Activated CD8-positive, alpha-beta memory T cell treated with anti-CD3 and anti-CD28 coated beads, Interleukin-2, amount 10 ng/mL, durations not matched to agents 7 days and 5 days (primary cell): ENCODE measurements around the gene SLC39A11. TPM values are rescaled to one million over a fixed set of nuclear protein-coding genes. Genes with fewer than 3 reads are reported as not detected.

Experiments used
- ATAC-seq: fragments of 150-1000 bp; cut with Tn5 transposase; one replicate; pipeline ENCODE4 v1.10.0; 2021; ENCODE audit warnings: moderate library complexity
- CTCF ChIA-PET: fragments of 350-600 bp; sonication (Branson Sonifier 250); formaldehyde crosslinking; loops from one replicate; lab custom pipeline; 2021; ENCODE audit warnings: antibody characterized with exemption; lab: Charles Lee
- DNase-seq: peaks from one replicate; pipeline ENCODE4 v3.0.0-alpha.2; 2020
- H3K27ac Mint-ChIP-seq: one replicate; pipeline ENCODE4 v1.8.0; 2021; ENCODE audit warnings: mild to moderate bottlenecking, mixed read lengths
- H3K27me3 Mint-ChIP-seq: one replicate; pipeline ENCODE4 v1.8.0; 2021; ENCODE audit warnings: mixed read lengths
- H3K36me3 Mint-ChIP-seq: one replicate; pipeline ENCODE4 v1.8.0; 2021; ENCODE audit warnings: mild to moderate bottlenecking, mixed read lengths
- H3K4me1 Mint-ChIP-seq: one replicate; pipeline ENCODE4 v1.8.0; 2021; ENCODE audit warnings: mixed read lengths
- H3K4me3 Mint-ChIP-seq: one replicate; pipeline ENCODE4 v1.8.0; 2021; ENCODE audit warnings: mild to moderate bottlenecking, moderate library complexity, mixed read lengths
- H3K9me3 Mint-ChIP-seq: one replicate; pipeline ENCODE4 v1.8.0; 2022; ENCODE audit warnings: low read depth, mixed read lengths
- total RNA-seq, 2 experiments: library from RNA; stranded (reverse); gene quantifications; one replicate each; pipeline ENCODE4 v1.2.3, GENCODE V29; 2021

Gene SLC39A11
- total RNA-seq, 2 experiments from 2014 or later: 16.8 to 25.5 TPM

DNA sequence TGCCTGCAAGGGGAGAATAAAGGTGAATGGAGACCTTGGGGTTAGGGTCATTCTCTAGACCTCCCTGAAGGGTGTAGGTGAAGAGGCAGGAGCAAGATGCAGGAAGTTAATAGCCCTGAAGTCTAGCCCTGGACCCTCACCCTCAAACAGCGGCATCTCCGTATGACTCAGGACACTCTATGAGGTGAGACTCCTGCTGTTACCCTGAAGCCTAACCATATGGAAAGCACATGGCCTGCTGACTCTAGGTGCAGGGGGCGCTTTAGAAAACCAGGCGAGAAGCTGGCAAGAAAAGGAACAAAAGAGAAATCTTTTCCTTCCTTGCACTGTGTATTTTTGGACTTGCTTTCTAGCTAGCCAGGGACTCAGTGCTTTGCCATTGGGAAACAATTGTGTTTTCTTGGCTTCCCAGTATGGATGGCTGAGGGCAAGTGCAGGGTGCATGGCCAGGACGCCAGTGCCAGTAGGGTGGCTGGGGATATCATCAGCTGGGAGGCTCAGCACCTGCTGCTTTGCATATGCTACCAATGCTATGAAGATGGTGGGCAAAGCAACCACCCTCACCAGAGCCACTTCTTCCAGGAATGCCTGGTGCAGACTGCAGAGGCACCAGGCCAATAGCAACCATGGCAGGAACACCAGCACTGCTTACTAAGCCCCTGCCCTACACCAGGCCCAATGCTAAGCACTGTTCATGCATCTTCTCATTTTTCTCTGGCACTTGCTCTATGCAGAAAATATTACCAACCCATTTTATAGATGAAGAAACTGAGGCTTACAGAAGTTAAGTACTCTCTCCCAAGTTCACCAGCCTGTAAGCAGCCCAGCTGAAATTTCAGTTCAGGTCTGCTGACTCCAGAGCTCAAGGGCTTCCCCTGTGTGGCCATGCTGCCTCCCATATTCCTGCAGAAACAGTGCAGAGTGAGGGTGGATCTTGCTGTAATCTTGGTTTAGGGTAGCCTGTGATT is 425.1 kb downstream of the SLC39A11 start:
- no peak for ATAC-seq

DNA sequence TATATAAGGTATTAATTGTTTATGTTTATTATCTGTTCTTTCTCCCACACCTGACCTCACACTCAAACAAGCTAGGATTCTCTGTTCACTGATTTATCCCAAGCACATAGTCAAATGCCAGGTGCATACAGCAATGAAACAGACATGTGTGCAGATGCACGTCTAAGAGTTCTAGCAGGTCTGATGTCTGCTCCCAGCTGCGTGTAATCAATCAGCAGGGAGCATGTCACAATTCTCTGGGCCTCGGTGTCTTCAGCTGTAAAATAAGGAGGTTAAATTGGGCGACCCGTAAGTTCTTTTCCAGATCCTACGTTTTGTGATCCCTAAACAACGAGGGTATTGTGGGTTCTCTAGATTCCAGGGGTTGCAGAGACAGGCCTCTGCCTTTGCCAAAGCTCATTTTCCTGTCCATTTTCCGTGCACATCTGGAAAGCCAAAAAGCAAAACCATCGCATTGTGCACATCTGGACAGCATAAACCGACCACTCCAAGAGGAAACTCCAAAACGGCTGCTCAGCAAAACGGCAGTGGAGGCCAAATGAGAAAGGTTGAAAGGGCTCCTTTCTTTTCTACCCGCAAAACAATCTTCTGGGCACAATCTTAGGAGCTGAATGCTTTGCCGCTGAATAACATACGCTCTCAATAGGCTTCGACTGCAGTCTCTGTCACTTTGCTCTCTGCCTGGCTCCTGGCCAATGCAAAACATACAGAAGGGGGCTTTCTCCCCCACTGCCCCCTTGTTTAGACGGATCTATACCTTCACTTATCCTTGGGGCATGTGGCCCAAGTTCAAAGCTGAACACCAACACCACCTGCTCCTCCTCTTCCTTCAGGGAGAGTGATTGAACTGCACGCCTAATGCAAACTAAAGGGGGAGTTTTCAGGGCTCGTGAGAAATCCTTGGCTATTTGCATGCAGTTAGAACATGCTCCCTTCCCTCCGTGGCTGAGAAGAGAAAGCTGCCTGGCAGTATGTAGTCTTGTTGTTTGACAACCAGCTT is 426.3 kb downstream of the SLC39A11 start:
- no peaks in the 10 kb centered on the region for H3K27me3 Mint-ChIP-seq
- no peak overlapping the region for H3K4me3 Mint-ChIP-seq

More for the DNA sequence above, 425.1 kb downstream of the SLC39A11 start:
- CTCF ChIA-PET: interaction anchor here (1.6 kb wide), 1 partner anchor 58 kb away, joined by 4 read pairs; no protein-coding TSS in a partner anchor
- no peaks in the 10 kb centered on the region for H3K27me3 Mint-ChIP-seq
- H3K4me1 Mint-ChIP-seq: no peaks in the 10 kb centered on the region
- H3K27ac Mint-ChIP-seq: no peak overlapping the region
- no peak for DNase-seq
- H3K4me3 Mint-ChIP-seq: no peak overlapping the region
- H3K36me3 Mint-ChIP-seq: no peaks in the 10 kb centered on the region
- no peaks in the 10 kb centered on the region for H3K9me3 Mint-ChIP-seq

DNA sequence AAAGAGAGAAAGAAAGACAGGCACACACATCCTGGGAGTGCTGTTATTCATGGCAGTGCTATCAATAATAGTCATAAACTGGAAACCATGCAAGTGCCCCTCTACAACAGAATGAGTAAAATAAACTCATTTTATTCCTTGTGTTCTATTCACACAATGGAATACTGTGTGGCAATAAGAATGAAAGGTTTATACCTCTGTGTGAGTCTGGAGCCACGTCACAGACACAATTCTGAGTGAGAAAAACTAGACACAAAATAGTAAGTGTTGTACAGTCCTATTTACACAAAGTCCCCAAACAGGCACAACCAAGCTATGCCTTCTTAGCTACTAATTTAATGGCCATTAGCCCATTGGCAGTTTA is 429.7 kb downstream of the SLC39A11 start:
- Mint-ChIP-seq H3K27me3 (no peaks in the 10 kb centered on the region), H3K4me1 (no peaks in the 10 kb centered on the region), H3K4me3 (no peak overlapping the region), H3K27ac (no peak overlapping the region), H3K9me3 (no peaks in the 10 kb centered on the region), H3K36me3 (no peaks in the 10 kb centered on the region)
- CTCF ChIA-PET: no interaction called here
- DNase-seq: no peak
- ATAC-seq: no peak

More for the DNA sequence above, 426.3 kb downstream of the SLC39A11 start:
- Mint-ChIP-seq H3K36me3 (no peaks in the 10 kb centered on the region), H3K27ac (no peak overlapping the region), H3K9me3 (no peaks in the 10 kb centered on the region), H3K4me1 (no peaks in the 10 kb centered on the region)
- ATAC-seq (no peak), DNase-seq (no peak)
- CTCF ChIA-PET: no interaction called here

DNA sequence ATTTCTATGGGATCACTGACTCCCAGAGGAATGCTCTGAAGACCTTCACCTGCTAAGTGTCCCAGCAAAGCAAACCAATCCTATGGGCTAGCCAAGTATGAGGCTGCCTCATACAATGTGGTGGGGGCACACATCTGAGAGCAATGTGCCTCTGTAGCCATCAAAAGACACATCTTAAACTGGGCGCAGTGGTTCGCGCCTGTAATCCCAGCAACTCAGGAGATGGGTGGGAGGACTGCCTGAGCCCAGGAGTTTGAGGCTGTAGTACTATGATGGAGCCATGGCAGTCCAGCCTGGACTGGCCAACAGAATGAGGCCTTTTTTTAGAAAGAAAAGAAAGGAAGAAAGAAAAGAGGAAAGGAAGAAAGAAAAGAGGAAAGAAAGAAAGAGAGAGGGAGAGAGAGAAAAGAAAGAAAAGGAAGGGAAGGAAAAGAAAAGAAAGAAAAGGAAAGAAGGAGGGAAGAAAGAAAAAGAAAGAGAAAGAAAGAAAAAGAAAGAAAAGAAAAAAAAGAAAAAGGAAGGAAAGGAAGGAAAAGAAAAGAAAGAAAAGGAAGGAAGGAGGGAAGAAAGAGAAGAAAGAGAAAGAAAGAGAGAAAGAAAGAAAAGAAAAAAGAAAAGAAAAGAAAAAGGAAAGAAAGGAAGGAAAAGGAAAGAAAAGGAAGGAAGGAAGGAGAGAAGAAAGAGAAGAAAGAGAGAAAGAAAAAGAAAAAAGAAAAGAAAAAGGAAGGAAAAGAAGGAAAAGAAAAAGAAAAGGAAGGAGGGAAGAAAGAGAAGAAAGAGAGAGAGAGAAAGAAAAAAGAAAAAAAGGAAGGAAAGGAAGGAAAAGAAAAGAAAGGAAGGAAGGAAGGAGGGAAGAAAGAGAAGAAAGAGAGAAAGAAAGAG is 430.3 kb downstream of the SLC39A11 start:
- CTCF ChIA-PET: no interaction called here
- H3K9me3 Mint-ChIP-seq: no peaks in the 10 kb centered on the region

DNA sequence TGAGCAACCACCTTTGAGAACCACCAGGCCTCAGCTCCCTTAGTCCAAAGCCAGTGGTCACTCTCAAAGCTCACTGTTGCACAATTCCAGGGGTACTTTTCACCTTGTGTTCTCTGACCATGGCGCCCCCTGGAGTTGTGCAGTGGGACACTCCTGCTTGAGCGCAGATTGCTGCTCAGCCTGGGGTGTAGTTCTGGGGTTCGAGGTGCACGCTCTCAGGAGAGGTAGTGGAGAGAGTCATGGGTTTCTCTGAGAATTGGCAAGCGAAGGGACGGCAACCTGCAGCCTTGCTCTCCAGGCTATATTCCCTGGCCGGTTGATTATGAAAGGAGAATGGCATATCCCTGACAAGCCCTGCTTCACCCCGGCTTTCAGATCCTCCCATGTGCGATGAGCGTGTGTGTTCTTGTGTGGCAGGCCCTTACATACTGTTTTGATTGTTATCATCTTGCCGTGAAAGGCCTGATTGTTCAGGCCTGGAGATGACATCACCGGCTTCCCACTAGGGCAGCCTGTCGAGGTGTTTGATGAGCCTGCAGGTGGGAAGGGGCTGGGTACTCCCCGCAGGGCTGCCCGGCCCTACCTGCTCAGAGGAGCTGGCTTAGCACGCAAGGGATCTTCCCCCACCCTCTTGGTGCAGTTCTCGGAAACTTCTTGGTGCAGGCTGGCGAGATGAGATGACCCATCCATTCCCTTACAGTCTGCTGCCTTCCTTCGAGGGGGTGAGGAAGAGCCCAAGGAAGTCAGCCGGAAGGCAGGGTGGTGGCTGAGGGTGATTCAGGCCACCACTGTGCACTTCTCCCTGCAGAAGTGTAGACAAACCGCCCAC is 431.2 kb downstream of the SLC39A11 start:
- CTCF ChIA-PET: no interaction called here
- H3K27me3 Mint-ChIP-seq: no peaks in the 10 kb centered on the region

More for the DNA sequence above, 430.3 kb downstream of the SLC39A11 start:
- Mint-ChIP-seq H3K36me3 (no peaks in the 10 kb centered on the region), H3K4me1 (no peaks in the 10 kb centered on the region), H3K27me3 (no peaks in the 10 kb centered on the region), H3K4me3 (no peak overlapping the region), H3K27ac (no peak overlapping the region)
- ATAC-seq: no peak
- DNase-seq: no peak

DNA sequence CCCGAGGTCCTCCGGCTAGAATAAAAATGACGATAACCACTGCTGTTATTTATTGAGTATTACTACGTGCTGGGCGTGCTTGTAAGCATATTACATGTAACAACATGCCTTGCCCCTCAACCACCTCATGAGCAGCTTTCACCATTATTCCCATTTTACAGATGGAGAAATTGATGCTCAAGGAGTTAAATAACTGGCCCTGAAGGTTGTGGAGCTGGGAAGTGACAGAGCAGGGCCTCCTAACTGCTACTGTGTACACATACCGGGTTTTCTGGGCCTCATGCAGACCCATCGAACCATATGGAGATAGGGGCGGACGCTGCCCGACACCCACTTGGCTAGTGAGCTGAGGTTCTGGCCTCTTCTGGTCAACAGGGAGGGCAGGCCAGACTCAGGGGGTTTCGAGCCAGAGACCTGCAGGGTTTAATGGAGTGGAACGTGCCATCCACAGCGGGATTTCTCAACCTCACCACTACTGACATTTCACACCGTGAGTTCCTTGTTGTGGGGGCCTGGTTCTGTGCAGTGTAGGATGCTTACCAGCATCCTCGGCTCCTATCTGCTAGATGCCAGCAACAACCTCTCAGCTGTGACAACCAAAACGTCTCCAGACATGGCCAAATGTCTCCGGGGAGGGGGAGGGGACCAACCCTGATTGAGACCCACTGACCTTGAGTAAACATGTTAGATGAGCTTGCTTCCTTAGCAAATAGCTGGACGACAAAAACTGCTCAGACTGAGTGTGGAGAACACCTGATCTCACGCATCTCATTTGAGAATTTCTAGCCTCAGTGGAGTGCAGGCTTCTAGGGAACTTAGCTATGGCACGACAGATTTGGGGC is 432.0 kb downstream of the SLC39A11 start:
- Mint-ChIP-seq H3K9me3 (no peaks in the 10 kb centered on the region), H3K27ac (no peak overlapping the region), H3K4me3 (no peak overlapping the region), H3K36me3 (no peaks in the 10 kb centered on the region), H3K27me3 (no peaks in the 10 kb centered on the region), H3K4me1 (no peaks in the 10 kb centered on the region)
- ATAC-seq (no peak), DNase-seq (no peak)
- CTCF ChIA-PET: no interaction called here

More for the DNA sequence above, 431.2 kb downstream of the SLC39A11 start:
- no peaks in the 10 kb centered on the region for H3K9me3 Mint-ChIP-seq
- ATAC-seq: no peak
- H3K27ac Mint-ChIP-seq: no peak overlapping the region
- DNase-seq: no peak
- H3K36me3 Mint-ChIP-seq: no peaks in the 10 kb centered on the region
- H3K4me3 Mint-ChIP-seq: no peak overlapping the region
- no peaks in the 10 kb centered on the region for H3K4me1 Mint-ChIP-seq

DNA sequence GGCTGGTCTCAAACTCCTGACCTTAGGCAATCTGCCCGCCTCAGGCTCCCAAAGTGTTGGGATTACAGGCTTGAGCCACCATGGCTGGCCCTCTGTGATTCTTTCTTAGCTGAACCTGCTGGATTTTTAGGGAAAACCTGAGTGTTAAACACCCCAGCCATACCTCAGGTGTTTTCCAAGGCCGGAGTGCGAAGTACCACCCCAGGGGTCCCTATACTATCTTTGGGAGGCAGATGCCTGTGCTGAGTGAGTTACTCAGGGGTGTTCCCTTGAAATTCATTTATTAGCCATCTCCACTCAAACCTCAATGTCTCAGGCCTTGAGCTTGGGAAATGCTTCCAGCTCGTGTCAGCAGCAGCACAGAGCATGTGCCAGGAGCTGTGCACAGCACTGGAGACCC is 432.7 kb downstream of the SLC39A11 start:
- H3K4me3 Mint-ChIP-seq: no peak overlapping the region
- H3K36me3 Mint-ChIP-seq: no peaks in the 10 kb centered on the region

DNA sequence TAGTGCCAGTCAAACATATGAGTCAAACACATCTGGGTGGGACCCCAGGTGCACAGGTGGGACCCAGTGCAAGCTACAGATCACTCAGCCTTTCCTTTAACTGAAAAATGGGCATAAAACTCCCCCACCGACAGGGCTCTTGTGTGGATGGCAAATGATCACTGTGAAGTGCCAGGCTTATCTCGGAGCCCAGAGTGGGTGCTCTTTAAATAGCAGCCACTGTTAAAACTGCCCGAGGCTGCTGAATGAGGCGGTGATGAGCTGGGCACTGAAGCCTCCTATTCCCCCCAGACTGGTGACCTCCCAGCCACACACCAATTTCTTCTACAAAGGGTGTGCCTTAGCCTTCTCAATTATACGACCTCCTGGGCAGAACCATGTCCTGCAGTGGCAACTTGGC is 433.8 kb downstream of the SLC39A11 start:
- no peak overlapping the region for H3K4me3 Mint-ChIP-seq

More for the DNA sequence above, 432.7 kb downstream of the SLC39A11 start:
- ATAC-seq (no peak), DNase-seq (no peak)
- CTCF ChIA-PET: no interaction called here
- no peaks in the 10 kb centered on the region for H3K27me3 Mint-ChIP-seq
- no peaks in the 10 kb centered on the region for H3K9me3 Mint-ChIP-seq
- H3K27ac Mint-ChIP-seq: no peak overlapping the region
- no peaks in the 10 kb centered on the region for H3K4me1 Mint-ChIP-seq

DNA sequence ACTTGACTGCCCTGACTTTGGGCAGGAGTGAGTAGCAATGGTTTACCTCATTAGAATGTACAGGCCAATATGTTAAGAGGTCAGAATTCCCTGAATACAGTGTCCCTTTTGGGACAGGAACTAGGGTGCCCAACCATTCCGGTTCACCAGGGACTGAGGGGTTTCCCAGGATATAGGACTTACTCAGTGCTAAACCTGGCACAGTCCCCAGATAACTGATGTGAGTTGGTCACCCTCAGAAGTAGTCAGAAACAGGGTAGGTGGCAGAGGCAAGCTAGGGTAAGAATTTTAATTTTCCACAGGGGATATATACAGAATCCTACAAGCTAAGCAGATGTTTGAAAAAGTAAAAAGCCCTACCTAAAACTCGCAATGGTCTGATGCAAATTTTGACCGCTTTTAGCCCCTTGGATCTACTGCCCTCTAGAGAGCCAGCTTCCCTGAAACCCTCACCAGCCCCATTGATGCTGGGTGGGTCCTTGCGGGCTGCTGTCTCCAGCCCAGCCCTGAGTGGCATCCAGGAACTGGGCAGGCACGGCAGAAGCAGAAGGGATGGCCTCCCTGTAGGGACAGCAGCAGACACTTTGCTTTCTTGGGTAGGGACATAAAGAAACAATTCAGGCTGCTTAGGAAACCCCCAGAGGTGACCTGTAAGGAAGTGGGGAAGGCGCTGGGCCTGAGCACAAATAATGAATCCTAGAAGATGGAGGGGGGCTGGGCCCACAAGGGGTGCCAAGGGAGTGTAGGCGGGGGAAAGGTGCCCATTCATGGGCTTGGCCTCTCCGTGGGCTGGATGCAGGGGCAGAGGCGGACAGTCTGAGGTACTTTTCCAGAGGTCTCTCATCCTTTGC is 434.8 kb downstream of the SLC39A11 start:
- CTCF ChIA-PET: no interaction called here
- H3K27me3 Mint-ChIP-seq: no peaks in the 10 kb centered on the region
- H3K4me1 Mint-ChIP-seq: no peaks in the 10 kb centered on the region
- ATAC-seq: no peak
- H3K9me3 Mint-ChIP-seq: no peaks in the 10 kb centered on the region
- H3K36me3 Mint-ChIP-seq: no peaks in the 10 kb centered on the region
- no peak overlapping the region for H3K27ac Mint-ChIP-seq
- no peak for DNase-seq
- no peak overlapping the region for H3K4me3 Mint-ChIP-seq

More for the DNA sequence above, 433.8 kb downstream of the SLC39A11 start:
- Mint-ChIP-seq H3K4me1 (no peaks in the 10 kb centered on the region), H3K9me3 (no peaks in the 10 kb centered on the region), H3K36me3 (no peaks in the 10 kb centered on the region), H3K27me3 (no peaks in the 10 kb centered on the region), H3K27ac (no peak overlapping the region)
- DNase-seq (no peak), ATAC-seq (no peak)
- CTCF ChIA-PET: no interaction called here

DNA sequence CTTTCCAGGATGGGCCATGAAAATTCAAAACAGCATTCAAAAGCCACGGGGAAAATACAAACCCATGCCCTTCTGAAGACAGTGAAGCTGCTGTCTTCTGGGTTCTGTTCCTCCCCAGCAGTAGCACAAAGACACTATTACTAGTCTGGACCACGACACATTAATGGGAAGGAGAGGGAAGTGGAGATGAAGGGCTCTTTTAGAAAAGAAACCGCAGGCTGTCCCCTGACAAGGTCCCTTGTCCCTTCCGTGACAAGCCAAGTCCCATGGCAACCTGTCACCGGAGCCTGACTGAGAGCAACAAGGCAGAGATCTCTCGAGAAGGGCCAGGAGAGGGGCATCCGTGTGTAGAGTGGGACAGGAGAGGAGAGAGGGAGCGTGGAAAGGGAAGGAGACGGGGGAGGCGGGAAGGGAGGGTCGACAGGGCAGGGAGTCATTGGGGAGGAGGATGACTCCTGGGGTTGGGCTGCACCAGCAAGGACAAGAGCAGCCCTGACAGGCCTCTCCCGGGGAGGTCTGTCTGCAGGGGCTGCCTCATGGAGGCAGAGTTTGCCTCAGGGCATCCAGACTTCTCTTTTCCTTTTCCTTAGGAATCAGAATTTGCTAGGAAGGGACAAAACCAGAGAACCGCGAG is 436.2 kb downstream of the SLC39A11 start:
- Mint-ChIP-seq H3K4me1 (no peaks in the 10 kb centered on the region), H3K4me3 (no peak overlapping the region), H3K9me3 (no peaks in the 10 kb centered on the region), H3K36me3 (no peaks in the 10 kb centered on the region), H3K27me3 (no peaks in the 10 kb centered on the region), H3K27ac (no peak overlapping the region)
- no peak for ATAC-seq
- DNase-seq: no peak
- CTCF ChIA-PET: no interaction called here
